Panc1 (cell line): Measurements from ENCODE around the gene LNPK.

Experiments used
- POLR2AphosphoS5 ChIP-seq: IDR thresholded peaks from 2 replicates; pipeline ENCODE4 v1.6.1; 2012; ENCODE audit warnings: mild to moderate bottlenecking, low read depth, low read length, moderate library complexity
- SIN3A ChIP-seq: IDR thresholded peaks from 2 replicates; pipeline ENCODE4 v1.6.1; 2012; ENCODE audit warnings: low read depth, mild to moderate bottlenecking, low read length, moderate library complexity, borderline replicate concordance; ENCODE audit not compliant: insufficient read depth
- TF ChIP-seq, protein P1 (sequence below): fragments of 450-650 bp; IDR thresholded peaks from 2 replicates; pipeline ENCODE4 v1.5.1; 2017; ENCODE audit warnings: mild to moderate bottlenecking

DNA sequence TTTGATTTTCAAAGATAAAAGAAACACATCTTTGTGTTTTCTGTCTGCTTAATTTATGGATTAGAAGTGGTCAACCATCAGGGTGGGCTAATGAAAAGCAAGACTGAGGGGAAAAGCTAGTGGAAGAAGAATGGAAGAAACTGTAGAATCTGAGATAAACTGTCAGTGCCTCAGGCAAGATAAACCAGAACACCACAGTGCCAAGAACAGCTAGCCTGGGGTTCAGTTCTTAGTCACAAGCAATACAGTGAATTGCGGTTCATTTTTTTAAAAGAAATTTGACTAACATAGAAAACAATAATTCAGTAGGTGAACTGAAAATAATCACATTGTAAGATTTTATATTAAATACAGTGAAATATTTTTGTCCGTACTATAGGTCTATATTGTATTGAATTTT is 22.0 kb upstream of the LNPK start:
- TF ChIP-seq, protein P1, sequence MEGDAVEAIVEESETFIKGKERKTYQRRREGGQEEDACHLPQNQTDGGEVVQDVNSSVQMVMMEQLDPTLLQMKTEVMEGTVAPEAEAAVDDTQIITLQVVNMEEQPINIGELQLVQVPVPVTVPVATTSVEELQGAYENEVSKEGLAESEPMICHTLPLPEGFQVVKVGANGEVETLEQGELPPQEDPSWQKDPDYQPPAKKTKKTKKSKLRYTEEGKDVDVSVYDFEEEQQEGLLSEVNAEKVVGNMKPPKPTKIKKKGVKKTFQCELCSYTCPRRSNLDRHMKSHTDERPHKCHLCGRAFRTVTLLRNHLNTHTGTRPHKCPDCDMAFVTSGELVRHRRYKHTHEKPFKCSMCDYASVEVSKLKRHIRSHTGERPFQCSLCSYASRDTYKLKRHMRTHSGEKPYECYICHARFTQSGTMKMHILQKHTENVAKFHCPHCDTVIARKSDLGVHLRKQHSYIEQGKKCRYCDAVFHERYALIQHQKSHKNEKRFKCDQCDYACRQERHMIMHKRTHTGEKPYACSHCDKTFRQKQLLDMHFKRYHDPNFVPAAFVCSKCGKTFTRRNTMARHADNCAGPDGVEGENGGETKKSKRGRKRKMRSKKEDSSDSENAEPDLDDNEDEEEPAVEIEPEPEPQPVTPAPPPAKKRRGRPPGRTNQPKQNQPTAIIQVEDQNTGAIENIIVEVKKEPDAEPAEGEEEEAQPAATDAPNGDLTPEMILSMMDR: no peak
- no peak for TF ChIP-seq SIN3A
- TF ChIP-seq POLR2AphosphoS5: no peak
